Stimulated activated CD4-positive, alpha-beta T cell treated with anti-CD3 and anti-CD28 coated beads, Interleukin-4, amount 100 ng/mL, for 48 hours (primary cell): ENCODE data around the gene GHSR.
A peak's percentile ranks its signal among the peaks of the same experiment; 100 is the strongest.

Source experiments
- DNase-seq, 2 donors: peaks; one replicate each; pipeline ENCODE4 v3.0.0-alpha.2; 2020; ENCODE audit warnings: low read depth in 2 of 2

The GHSR gene

DNA sequence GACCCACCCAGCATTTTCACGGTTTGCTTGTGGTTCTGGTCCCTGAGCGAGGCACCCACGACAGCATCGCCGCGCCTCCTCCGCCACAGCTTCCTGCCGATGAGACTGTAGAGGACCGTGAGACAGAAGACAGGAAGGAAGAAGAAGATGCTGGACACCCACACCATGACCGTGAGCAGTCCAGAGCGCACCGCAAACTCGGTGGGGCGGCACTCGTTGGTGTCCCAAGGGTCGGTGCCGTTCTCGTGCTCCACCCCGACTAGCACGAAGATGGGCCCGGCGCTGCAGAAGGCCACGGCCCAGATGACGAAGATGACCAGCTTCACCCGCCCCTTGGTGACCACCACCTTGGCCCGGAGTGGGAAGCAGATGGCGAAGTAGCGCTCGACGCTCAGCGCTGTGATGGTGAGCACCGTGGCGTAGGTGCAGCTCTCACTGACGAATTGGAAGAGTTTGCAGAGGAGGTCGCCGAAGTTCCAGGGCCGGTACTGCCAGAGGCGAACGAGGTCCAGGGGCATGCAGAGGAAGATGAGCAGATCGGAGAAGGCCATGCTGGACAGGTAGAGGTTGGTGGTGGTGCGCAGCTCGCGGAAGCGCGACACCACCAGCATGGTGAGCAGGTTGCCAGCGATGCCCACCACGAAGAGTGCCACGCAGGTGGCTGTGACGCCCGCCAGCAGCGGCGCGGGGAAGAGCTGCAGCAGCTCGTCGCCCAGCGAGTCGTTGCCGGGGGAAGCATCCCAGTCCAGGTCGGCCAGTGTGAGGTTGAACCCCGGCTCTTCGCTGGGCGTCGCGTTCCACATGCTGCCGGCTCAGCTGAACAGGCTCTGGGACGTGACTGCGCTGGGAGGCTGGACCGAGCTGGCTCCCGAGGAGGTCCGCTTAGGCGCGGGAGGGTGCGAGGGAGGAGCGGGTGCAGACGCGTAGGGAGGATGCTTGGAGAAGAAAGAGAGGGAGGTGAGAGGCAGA is at the start of gene GHSR:
Gene GHSR (minus strand): TSS at position 846 of the 969 bp plus-strand sequence. CDS start 43 bp downstream, at position 803.
- no peak for DNase-seq

- peak; percentile 73 to 79 for DNase-seq
These were observed 42.0 kb upstream of the GHSR start for GRCh38 chr3:172490198-172490669.

- DNase-seq: no peak
These were observed 29.9 kb upstream of the GHSR start for GRCh38 chr3:172478116-172478515.

- no peak for DNase-seq
These were observed 28.1 kb upstream of the GHSR start for GRCh38 chr3:172476347-172476746.

DNA sequence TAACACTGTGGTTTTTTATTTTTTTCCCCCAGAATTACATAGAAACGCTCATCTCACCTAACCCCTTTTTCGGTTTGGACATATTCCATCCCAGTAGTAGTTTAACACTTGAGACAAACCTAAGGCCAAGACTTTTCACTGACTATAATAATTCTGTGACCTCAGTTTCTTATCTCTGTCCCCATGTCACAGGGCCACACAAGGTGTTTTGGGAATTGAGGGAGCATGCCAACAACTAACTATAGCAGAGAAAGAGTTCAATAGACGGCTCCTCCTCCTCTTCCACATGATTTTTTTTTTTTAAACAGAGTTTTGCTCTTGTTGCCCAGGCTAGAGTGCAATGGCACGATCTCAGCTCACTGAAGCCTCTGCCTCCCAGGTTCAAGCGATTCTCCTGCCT is 27.4 kb upstream of the GHSR start:
- DNase-seq: no peak

DNA sequence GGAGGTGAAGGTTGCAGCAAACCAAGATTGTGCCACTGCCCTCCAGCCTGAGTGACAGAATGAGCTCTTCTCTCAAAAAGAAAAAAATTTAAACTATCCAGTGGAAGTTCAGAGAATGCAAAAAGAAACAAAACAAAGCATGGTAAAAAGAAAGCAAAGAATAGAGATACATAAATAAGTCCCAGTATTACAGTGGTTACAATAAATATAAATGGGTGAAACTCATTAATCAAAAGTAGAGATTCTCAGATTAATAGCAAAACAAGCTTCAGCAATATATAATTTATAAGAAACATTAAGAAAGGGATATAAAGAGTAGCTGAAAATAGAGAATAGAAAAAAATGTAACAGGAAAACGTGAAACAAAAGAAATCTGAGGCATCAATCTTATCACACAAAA is 23.6 kb upstream of the GHSR start:
- DNase-seq: no peak

- no peak for DNase-seq
These were observed 22.3 kb upstream of the GHSR start for GRCh38 chr3:172470588-172470987.

DNA sequence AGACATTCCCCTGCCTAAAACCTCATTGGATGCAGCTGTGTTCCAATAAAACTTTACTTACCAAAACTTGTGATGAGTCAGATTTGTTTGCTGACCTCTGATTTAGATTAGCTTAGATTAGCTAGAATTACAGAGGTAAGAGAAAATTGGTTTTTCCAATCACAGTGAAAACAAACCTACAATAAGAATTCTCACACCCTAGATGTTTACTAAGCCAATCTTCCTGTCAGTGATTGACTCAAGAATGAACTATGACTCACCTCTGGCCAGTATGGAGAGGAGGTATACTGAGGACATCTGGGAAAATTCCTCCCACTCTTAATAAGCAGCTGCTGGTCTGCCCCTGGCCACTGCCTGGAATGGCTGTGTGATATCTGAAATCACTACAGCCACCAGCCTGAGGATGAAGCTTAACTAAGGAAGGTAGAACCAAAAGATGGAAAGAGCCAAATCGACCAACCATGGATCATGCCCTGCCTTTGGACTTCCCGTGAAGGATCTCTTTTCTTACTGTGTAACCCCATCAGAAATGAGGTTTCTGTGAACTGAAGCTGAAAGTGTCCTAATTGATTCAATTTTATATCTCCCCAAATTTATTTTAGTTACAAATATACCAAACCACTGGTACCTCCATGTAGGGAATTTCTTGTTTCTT is 19.0 kb upstream of the GHSR start:
- DNase-seq: no peak

GRCh38 chr3:172466553-172467130 is 18.4 kb upstream of the GHSR start:
- no peak for DNase-seq

DNA sequence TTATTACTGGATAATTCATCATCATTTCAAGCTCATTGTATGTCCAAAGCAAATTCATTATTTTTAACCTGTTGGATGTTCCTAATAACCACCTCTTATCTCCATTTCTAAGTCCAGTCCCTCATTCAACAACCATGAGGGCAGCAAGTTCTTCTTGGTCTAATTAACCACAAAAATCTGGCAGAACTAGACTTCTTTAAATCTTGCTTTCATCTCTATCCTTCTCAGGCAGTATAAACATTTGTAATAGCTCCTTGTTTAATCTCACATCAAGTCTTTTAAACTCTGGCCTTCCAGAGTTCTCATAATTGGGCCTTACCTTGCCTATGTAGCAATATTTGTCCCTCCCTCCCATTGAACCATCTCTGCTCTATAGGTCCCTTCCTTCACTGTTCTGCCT is 17.0 kb upstream of the GHSR start:
- DNase-seq: no peak

GRCh38 chr3:172464306-172464705 is 16.1 kb upstream of the GHSR start:
- DNase-seq: no peak

- DNase-seq: no peak
These were observed 13.4 kb upstream of the GHSR start for GRCh38 chr3:172461530-172462138.

DNA sequence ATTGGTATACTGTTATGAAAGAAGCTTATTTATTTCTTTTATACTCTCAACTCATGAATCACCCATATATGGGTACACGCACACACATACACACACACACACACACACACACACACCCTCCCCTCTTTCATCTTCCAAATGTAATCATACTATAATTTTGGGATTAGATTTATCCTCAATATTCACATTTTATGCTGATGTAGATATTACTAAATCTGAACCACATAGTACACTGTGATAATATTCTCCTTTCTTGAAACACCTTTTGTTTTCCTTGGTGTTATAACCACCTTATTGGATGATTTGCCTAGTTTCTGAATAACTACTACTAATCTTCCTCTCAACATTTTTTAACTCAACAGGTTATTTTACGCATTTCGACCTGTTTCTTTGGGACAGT is 8.1 kb upstream of the GHSR start:
- DNase-seq: no peak

DNA sequence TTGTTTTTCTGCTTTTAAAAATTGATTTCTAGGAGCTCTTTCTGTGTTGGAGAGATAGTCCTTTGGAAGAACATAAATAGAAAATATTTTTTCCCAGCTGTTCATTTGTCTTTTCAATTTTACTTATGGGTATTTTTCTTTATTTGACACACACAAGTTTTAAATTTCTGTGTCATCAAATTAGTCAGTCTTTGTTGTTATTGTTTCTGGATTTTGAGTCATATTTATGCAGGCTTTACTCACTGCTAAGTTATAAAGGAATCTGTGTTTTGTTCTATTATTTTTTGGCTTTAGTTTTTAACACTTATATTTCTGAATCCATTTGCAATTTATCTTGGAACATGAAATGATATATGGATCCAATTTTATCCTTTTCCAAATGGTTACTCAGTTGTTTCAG is 5.9 kb upstream of the GHSR start:
- no peak for DNase-seq

DNA sequence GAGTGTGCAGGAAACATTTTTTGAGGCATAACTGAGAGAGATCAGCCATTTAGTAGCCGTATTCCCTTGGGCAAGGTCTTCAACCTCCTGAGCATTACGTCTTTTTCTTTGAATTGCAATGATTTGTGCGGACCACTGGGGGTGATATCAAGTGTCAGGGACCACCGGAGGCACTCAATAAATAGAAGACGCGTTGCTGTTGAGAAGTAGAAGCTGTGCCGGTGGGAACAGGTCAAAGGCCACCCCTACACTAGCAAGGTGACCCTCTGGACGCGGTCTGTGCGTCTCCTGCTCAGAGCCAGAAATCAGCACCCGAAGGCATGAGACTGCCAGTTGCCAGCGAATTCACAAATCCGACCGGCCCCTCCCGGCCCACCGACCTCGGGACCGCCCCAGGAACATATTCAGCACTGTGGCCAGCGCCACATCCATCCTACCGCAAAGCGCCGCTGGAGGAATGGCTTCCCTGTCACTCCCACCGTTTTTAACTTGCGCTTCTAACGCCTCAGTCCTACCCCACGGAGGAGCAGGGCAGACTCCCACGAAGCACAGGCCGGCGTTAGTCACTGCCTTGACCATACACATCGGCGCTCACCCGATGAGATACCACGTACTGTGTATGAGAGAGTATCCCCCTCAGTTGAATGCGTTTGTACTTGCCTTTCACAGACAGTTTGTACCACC is 1.4 kb upstream of the GHSR start:
- DNase-seq: peak in 1 of 2 donors; percentile 14

GRCh38 chr3:172448661-172449465 is 607 bp upstream of the GHSR start:
- no peak for DNase-seq

DNA sequence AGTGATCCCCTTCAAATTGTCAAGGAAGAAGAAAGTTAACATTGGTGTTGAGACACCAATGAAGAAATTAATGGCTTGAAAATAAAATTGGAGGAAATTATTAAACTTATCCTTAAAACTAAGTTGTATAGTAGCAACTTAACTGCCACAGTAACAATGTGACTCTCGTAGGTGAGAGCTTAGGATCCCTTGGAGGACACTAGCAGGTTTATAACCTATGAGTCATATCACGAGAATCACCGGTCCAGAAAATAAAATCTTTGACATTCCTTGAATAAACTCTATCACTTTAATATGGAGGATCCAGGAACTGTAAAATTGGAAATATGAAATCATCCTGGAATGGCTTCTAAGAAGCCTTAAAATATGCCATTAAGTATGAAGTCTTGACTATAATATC is 2.1 kb downstream of the GHSR start:
- DNase-seq: no peak

- DNase-seq: no peak
These were observed 3.4 kb downstream of the GHSR start for GRCh38 chr3:172444821-172445220.

DNA sequence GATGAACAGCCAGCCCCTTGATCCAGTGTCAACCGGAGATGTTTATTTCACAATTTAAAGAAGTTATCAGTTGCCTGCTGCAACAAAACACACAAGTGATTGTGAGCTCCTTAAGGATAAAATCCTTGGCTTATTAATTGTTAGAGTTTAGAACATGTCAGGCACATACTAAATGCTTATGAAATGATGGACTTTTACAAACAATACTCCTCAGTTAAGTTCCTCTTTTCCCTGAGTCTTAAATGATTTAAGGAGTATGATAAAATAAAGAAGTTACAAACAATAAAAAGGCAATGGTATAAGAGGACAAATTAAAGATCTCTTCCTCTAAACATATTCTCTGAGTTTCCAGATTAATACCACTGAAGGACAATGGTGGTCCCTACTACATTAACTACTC is 5.7 kb downstream of the GHSR start:
- no peak for DNase-seq

GRCh38 chr3:172441581-172441980 is 6.7 kb downstream of the GHSR start:
- DNase-seq: no peak

DNA sequence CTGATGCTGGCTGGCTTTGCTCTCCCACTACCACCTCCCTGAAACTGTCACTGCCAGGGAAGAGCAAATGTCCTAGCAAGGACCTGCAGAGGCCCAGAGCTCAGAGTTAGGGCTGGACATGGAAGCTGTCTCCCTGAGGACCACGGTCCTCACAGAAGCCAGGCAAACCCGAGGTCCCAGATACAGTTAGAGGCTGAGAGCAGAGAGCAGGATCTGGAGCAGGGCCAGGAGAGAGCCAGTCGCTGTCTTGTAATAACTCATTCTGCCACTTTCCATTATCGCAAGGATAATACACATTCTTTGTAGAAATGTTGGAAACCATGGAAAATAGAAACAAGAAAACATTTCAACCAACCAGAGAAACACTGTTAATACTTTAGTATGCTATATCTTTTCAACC is 10.1 kb downstream of the GHSR start:
- no peak for DNase-seq
